HAP-1 (cell line): Measurements from ENCODE around the gene LRRC14B.
"Not testable (repeated sequence)": the region's sequence is repeated elsewhere in the genome, so short reads cannot be mapped to it uniquely, and the experiment has no call there.

Source experiments
- DNase-seq, 2 experiments: peaks; one replicate each; pipeline ENCODE4 v3.0.0-alpha.2; 2016 to 2020; ENCODE audit warnings: low spot score in 2 of 2
- H3K27me3 ChIP-seq: fragments of 250-450 bp; sonication (Bioruptor Pico); 2 replicates; pipeline ENCODE4 v1.5.1; 2020; ENCODE audit warnings: low read depth, mild to moderate bottlenecking, moderate library complexity
- H3K36me3 ChIP-seq: fragments of 250-450 bp; sonication (Bioruptor Pico); replicated peaks from 2 replicates; pipeline ENCODE4 v1.5.1; 2020; ENCODE audit warnings: mild to moderate bottlenecking
- H3K4me1 ChIP-seq: fragments of 250-450 bp; sonication (Bioruptor Pico); 2 replicates; pipeline ENCODE4 v1.5.1; 2020; ENCODE audit warnings: mild to moderate bottlenecking
- H3K4me3 ChIP-seq: fragments of 250-450 bp; sonication (Bioruptor Pico); 2 replicates; pipeline ENCODE4 v1.5.1; 2020; ENCODE audit warnings: mild to moderate bottlenecking, moderate library complexity
- H3K9me3 ChIP-seq: fragments of 250-450 bp; sonication (Bioruptor Pico); 2 replicates; pipeline ENCODE4 v1.5.1; 2020; ENCODE audit warnings: mild to moderate bottlenecking, moderate library complexity
- in situ Hi-C: fragments of 300-500 bp; cut with MboI; formaldehyde crosslinking; loops from 3 replicates; pipeline ENCODE4 v1.14.3; 2020; ENCODE audit warnings: low sequenced_read_pairs, inconsistent platforms, mixed read lengths

LRRC14B gene

GRCh38 chr5:194603-195209 is 3.4 kb downstream of the LRRC14B start:
- Histone ChIP-seq H3K36me3 (no peaks in the 10 kb centered on the region), H3K4me3 (no peak overlapping the region), H3K9me3 (no peaks in the 10 kb centered on the region), H3K27me3 (no peaks in the 10 kb centered on the region), H3K4me1 (no peaks in the 10 kb centered on the region)
- DNase-seq, result no peak
- in situ Hi-C loops, result no loop called here

- no peaks in the 10 kb centered on the region for H3K4me1 ChIP-seq
- H3K9me3 ChIP-seq, result no peaks in the 10 kb centered on the region
- H3K27me3 ChIP-seq, result no peaks in the 10 kb centered on the region
- in situ Hi-C loops, result no loop called here
- no peak for DNase-seq
- no peak overlapping the region for H3K4me3 ChIP-seq
- no peaks in the 10 kb centered on the region for H3K36me3 ChIP-seq
Measured at GRCh38 chr5:195401-196160, 4.3 kb downstream of the LRRC14B start.

DNA sequence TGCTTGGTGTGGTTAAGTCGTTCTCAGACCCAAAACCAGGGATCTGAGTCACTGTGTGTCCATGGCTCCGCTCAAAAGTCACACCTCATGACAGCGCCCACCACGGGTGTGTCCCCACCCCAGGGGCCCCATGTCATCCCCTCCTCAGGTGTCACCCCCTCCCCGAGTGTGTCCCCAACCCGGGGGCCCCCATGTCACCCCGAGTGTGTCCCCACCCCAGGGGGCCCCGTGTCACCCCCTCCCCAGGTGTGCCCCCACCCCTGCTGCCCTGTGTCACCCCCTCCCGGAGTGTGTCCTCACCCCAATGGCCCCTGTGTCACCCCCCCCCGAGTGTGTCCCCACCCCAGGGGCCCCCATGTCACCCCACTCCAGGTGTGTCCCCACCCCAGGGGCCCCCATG is 5.1 kb downstream of the LRRC14B start:
- no peaks in the 10 kb centered on the region for H3K4me1 ChIP-seq
- in situ Hi-C loops, result no loop called here
- H3K27me3 ChIP-seq, result no peaks in the 10 kb centered on the region
- no peaks in the 10 kb centered on the region for H3K9me3 ChIP-seq
- H3K4me3 ChIP-seq, result no peak overlapping the region
- no peaks in the 10 kb centered on the region for H3K36me3 ChIP-seq
- DNase-seq, result no peak

DNA sequence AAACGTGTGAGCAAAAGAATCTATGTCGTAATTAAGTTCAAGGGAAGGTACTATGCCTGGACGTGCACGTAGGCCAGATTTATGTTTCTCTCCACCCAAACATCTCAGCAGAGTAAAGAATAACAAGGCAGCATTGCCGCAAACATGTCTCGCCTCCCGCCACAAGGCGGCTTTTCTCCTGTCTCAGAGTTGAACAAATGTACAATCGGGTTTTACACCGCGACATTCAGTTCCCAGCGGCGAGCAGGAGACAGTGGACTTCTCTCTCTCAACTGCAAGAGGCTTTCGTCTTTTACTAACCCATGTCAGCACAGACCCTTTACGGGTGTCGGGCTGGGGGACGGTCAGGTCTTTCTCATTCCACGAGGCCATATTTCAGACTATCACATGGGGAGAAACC is 5.7 kb downstream of the LRRC14B start:
- in situ Hi-C loops, H3K4me3 ChIP-seq, H3K4me1 ChIP-seq, H3K27me3 ChIP-seq, DNase-seq, H3K36me3 ChIP-seq, H3K9me3 ChIP-seq: not testable (repeated sequence)

DNA sequence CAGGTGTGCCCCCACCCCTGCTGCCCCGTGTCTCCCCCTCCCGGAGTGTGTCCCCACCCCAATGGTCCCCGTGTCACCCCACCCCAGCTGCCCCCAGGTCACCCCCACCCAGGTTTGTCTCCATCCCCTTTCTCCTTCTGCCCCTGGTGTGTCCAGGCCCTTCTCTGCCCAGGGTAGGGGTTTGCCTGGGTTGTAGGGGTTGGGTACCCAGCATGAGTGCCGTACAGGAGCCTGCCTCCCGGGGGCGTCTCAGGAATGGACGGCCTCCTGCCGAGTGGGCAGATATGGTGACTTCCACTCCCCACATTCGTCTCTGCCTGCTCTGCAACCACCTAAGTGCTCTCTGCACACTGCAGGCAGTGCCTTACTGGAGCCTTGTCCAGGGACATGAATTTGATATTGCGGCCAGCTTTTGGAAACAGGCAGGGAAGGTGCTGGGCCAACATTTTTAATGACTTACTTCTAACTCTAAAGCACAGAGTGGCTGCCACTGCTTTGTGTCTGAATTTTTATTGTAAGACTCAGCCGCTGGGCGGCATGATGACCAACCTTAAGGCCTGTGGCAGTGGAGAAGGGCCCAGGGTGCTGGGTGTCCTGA is 6.7 kb downstream of the LRRC14B start:
- H3K4me3 ChIP-seq, result no peak overlapping the region
- no peaks in the 10 kb centered on the region for H3K36me3 ChIP-seq
- H3K27me3 ChIP-seq, result no peaks in the 10 kb centered on the region
- no peak for DNase-seq
- no peaks in the 10 kb centered on the region for H3K9me3 ChIP-seq
- in situ Hi-C loops, result no loop called here
- no peaks in the 10 kb centered on the region for H3K4me1 ChIP-seq

GRCh38 chr5:198516-199196 is 7.4 kb downstream of the LRRC14B start:
- in situ Hi-C loops, result no loop called here
- Histone ChIP-seq H3K27me3 (no peaks in the 10 kb centered on the region), H3K4me3 (no peak overlapping the region), H3K36me3 (peaks cover 4% of the 10 kb centered on the region), H3K4me1 (no peaks in the 10 kb centered on the region), H3K9me3 (no peaks in the 10 kb centered on the region)
- DNase-seq, result no peak

DNA sequence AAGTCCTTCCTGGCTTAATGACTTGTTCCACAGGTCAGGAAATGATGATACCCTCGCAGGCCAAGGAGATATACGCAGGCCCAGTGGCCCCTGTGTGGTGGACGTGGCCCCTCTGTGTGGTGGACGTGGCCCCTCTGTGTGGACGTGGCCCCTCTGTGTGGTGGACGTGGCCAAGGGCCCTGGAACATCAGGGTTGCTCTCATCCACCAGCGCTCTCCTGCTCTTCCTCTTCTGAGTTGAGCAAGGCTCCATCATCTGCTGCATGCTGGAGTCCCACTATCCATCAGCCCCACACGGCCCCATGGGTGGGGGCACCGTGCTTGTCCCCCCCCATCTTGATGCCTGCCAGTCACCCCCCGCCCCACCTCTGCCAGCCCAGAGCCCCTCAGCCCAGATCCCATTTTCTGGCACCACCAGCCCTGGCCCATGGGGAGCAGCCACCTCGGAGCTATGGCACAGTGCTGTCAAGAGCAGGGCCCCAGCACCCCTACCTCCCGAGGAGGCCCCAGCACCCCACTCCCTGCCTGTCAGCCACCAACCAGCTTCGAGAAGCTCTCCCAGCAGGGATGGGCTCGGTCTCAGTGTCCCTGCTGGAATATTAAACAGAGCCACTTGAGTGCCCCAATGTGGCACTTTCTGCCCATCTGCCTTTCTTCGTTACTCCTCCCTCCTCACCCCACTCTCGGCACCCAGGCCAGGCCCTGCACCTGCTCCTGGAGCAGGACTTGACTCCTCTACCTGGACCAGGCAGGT is 8.1 kb downstream of the LRRC14B start:
- H3K4me3 ChIP-seq, result no peak overlapping the region
- no peaks in the 10 kb centered on the region for H3K27me3 ChIP-seq
- in situ Hi-C loops, result no loop called here
- H3K9me3 ChIP-seq, result no peaks in the 10 kb centered on the region
- H3K4me1 ChIP-seq, result no peaks in the 10 kb centered on the region
- no peak for DNase-seq
- peaks cover 11% of the 10 kb centered on the region for H3K36me3 ChIP-seq

- Histone ChIP-seq H3K27me3 (no peaks in the 10 kb centered on the region), H3K9me3 (no peaks in the 10 kb centered on the region), H3K4me3 (no peak overlapping the region), H3K4me1 (no peaks in the 10 kb centered on the region), H3K36me3 (peaks cover 18% of the 10 kb centered on the region)
- no peak for DNase-seq
- in situ Hi-C loops, result no loop called here
Measured at GRCh38 chr5:199950-200645, 8.8 kb downstream of the LRRC14B start.

- no peak for DNase-seq
- H3K36me3 ChIP-seq, result peaks cover 26% of the 10 kb centered on the region
- H3K4me1 ChIP-seq, result no peaks in the 10 kb centered on the region
- H3K4me3 ChIP-seq, result no peak overlapping the region
- no peaks in the 10 kb centered on the region for H3K9me3 ChIP-seq
- H3K27me3 ChIP-seq, result no peaks in the 10 kb centered on the region
- in situ Hi-C loops, result no loop called here
Measured at GRCh38 chr5:200985-201384, 9.7 kb downstream of the LRRC14B start.

DNA sequence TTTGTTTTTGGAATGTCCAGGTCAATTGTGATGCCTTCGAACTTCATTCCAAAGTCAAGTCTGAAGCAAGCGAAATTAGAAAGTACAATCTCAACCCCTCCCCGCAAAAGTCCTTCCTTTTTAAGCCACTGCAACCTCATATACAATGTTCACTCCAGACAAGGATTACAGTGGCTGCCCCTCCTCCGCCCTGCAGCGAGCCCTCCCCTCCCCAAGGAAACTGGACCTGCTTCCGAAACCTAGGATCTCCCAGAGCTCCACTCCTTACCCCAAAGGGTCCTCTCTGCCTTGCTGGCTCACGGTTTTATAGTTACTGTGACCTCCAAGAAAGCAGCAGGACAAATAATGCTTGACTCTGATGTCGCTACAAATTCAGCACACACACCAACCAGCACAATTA is 10.4 kb downstream of the LRRC14B start:
- no peaks in the 10 kb centered on the region for H3K27me3 ChIP-seq
- H3K4me3 ChIP-seq, result no peak overlapping the region
- no peaks in the 10 kb centered on the region for H3K4me1 ChIP-seq
- peaks cover 27% of the 10 kb centered on the region for H3K36me3 ChIP-seq
- in situ Hi-C loops, result no loop called here
- no peaks in the 10 kb centered on the region for H3K9me3 ChIP-seq
- DNase-seq, result no peak

- no peak for DNase-seq
- H3K4me1 ChIP-seq, result no peaks in the 10 kb centered on the region
- H3K4me3 ChIP-seq, result no peak overlapping the region
- H3K9me3 ChIP-seq, result no peaks in the 10 kb centered on the region
- H3K27me3 ChIP-seq, result no peaks in the 10 kb centered on the region
- in situ Hi-C loops, result no loop called here
- H3K36me3 ChIP-seq, result peaks cover 27% of the 10 kb centered on the region
Measured at GRCh38 chr5:203246-203930, 12.1 kb downstream of the LRRC14B start.

- H3K4me1 ChIP-seq, result no peaks in the 10 kb centered on the region
- in situ Hi-C loops, result no loop called here
Measured at GRCh38 chr5:204001-204400, 12.7 kb downstream of the LRRC14B start.

GRCh38 chr5:204462-204861 is 13.2 kb downstream of the LRRC14B start:
- Histone ChIP-seq H3K36me3 (peaks cover 27% of the 10 kb centered on the region), H3K27me3 (no peaks in the 10 kb centered on the region), H3K4me3 (no peak overlapping the region), H3K9me3 (no peaks in the 10 kb centered on the region), H3K4me1 (no peaks in the 10 kb centered on the region)
- in situ Hi-C loops, result no loop called here
- DNase-seq, result no peak

More at GRCh38 chr5:204001-204400, 12.7 kb downstream of the LRRC14B start:
- DNase-seq, result no peak
- H3K4me3 ChIP-seq, result no peak overlapping the region
- no peaks in the 10 kb centered on the region for H3K9me3 ChIP-seq
- peaks cover 27% of the 10 kb centered on the region for H3K36me3 ChIP-seq
- no peaks in the 10 kb centered on the region for H3K27me3 ChIP-seq
